CD14-positive monocyte (primary cell): Measurements from ENCODE around the gene MPHOSPH10. TPM values are rescaled to one million over a fixed set of nuclear protein-coding genes. Genes with fewer than 3 reads are reported as not detected.

Experiments used
- DNase-seq, 3 donors: peaks; one replicate each; pipeline ENCODE4 v3.0.0-alpha.2; 2011 to 2022
- H2AFZ ChIP-seq: 2 replicates; pipeline ENCODE4 v1.6.0; 2012; ENCODE audit warnings: mild to moderate bottlenecking, low read depth, low read length, inconsistent platforms; ENCODE audit not compliant: insufficient read depth, poor library complexity, severe bottlenecking
- H3K27ac ChIP-seq, 2 donors: 1 replicate in 1 of 2; 2 replicates in 1 of 2; pipeline ENCODE4 v1.5.1; 2012 to 2013; ENCODE audit warnings: low read length in 2 of 2, control low read depth in 1 of 2, inconsistent platforms in 1 of 2, low read depth in 1 of 2, mild to moderate bottlenecking in 1 of 2
- H3K27me3 ChIP-seq, 2 donors: one replicate each; pipeline versions ENCODE4 v1.6.0 to v1.6.1; 2011 to 2013; ENCODE audit warnings: low read length in 2 of 2; ENCODE audit not compliant: control insufficient read depth in 2 of 2, insufficient read depth in 2 of 2
- H3K36me3 ChIP-seq, 2 donors: replicated peaks in 1 of 2; 1 replicate in 1 of 2; 2 replicates in 1 of 2; pipeline versions ENCODE4 v1.5.1 to v1.6.1; 2012 to 2013; ENCODE audit warnings: low read length in 2 of 2, control low read depth in 1 of 2, inconsistent platforms in 1 of 2, mild to moderate bottlenecking in 1 of 2; ENCODE audit not compliant: insufficient read depth in 2 of 2, control insufficient read depth in 1 of 2
- H3K4me1 ChIP-seq, 2 donors: 1 replicate in 1 of 2; 2 replicates in 1 of 2; pipeline versions ENCODE4 v1.5.1 to v1.6.1; 2012 to 2013; ENCODE audit warnings: low read length in 2 of 2, control low read depth in 1 of 2, inconsistent platforms in 1 of 2, mild to moderate bottlenecking in 1 of 2, moderate library complexity in 1 of 2; ENCODE audit not compliant: insufficient read depth in 2 of 2, control insufficient read depth in 1 of 2
- H3K4me2 ChIP-seq: replicated peaks from 2 replicates; pipeline ENCODE3; 2012; ENCODE audit warnings: low read length, moderate library complexity, mild to moderate bottlenecking; ENCODE audit not compliant: poor library complexity, severe bottlenecking; ENCODE audit errors: extremely low read depth
- H3K4me3 ChIP-seq, 3 experiments: fragments of 200-600 bp in 1 of 3; sonication (generic) in 1 of 3; replicated peaks in 1 of 3; 1 replicate in 2 of 3; 2 replicates in 1 of 3; pipeline ENCODE4 v1.5.1; 2011 to 2013; ENCODE audit warnings: low read length in 3 of 3, mild to moderate bottlenecking in 3 of 3, control low read depth in 2 of 3, low read depth in 2 of 3, inconsistent platforms in 1 of 3, moderate library complexity in 1 of 3
- H3K79me2 ChIP-seq: 2 replicates; pipeline ENCODE4 v1.6.0; 2012; ENCODE audit warnings: mild to moderate bottlenecking, control low read depth, inconsistent platforms, low read length, moderate library complexity; ENCODE audit not compliant: insufficient read depth
- H3K9ac ChIP-seq: 2 replicates; pipeline ENCODE4 v1.6.0; 2017; ENCODE audit warnings: low read length, mild to moderate bottlenecking; ENCODE audit not compliant: insufficient read depth, poor library complexity, severe bottlenecking
- H3K9me3 ChIP-seq, 2 donors: replicated peaks in 1 of 2; 1 replicate in 1 of 2; 2 replicates in 1 of 2; pipeline versions ENCODE4 v1.5.1 to v1.6.1; 2012 to 2013; ENCODE audit warnings: low read length in 2 of 2, control low read depth in 1 of 2; ENCODE audit not compliant: control insufficient read depth in 1 of 2, insufficient read depth in 1 of 2
- H4K20me1 ChIP-seq: 2 replicates; pipeline ENCODE4 v1.6.0; 2012; ENCODE audit warnings: mild to moderate bottlenecking, low read length, control low read depth, moderate library complexity; ENCODE audit not compliant: insufficient read depth
- H3K27ac Mint-ChIP-seq, 7 donors: one replicate each; pipeline ENCODE4 v1.8.0; 2020; ENCODE audit warnings: mild to moderate bottlenecking in 7 of 7, mixed read lengths in 7 of 7, moderate library complexity in 6 of 7, inconsistent platforms in 2 of 7
- H3K27me3 Mint-ChIP-seq, 3 donors: one replicate each; pipeline ENCODE4 v1.8.0; 2021 to 2022; ENCODE audit warnings: low read depth in 3 of 3, mild to moderate bottlenecking in 3 of 3, mixed read lengths in 3 of 3, moderate library complexity in 3 of 3, inconsistent platforms in 1 of 3
- H3K36me3 Mint-ChIP-seq, 2 donors: one replicate each; pipeline ENCODE4 v1.8.0; 2020; ENCODE audit warnings: mixed read lengths in 2 of 2, inconsistent platforms in 1 of 2, mild to moderate bottlenecking in 1 of 2
- H3K4me1 Mint-ChIP-seq: one replicate; pipeline ENCODE4 v1.8.0; 2020; ENCODE audit warnings: mild to moderate bottlenecking, mixed read lengths
- H3K4me3 Mint-ChIP-seq, 2 donors: one replicate each; pipeline ENCODE4 v1.8.0; 2020; ENCODE audit warnings: mild to moderate bottlenecking in 2 of 2, mixed read lengths in 2 of 2, moderate library complexity in 1 of 2
- H3K9me3 Mint-ChIP-seq, 7 donors: one replicate each; pipeline ENCODE4 v1.8.0; 2020 to 2022; ENCODE audit warnings: mixed read lengths in 7 of 7, mild to moderate bottlenecking in 6 of 7, moderate library complexity in 6 of 7, inconsistent platforms in 2 of 7
- WGBS: methylation state at CpG from one replicate; pipeline ENCODE4 v1.1.5; 2013; ENCODE audit warnings: missing lambda C conversion rate; ENCODE audit not compliant: insufficient coverage; 5-methylcytosine and 5-hydroxymethylcytosine counted together
- intact Hi-C, 2 donors: fragments of 100-400 bp; cut with micrococcal nuclease; formaldehyde crosslinking; loops; one replicate each; pipeline versions ENCODE4 v1.15.0 to v1.15.1; 2023
- polyA plus RNA-seq, 3 donors: library from polyadenylated mRNA; depleted of rRNA in 1 of 3; unstranded in 2 of 3; stranded (reverse) in 1 of 3; fragments of 300-500 nt in 2 of 3; fragments of >200 nt in 1 of 3; fragmentation: Illumina TruSeq in 2 of 3; gene quantifications; 1 replicate in 2 of 3; 2 replicates in 1 of 3; pipeline ENCODE4 v1.2.3, GENCODE V29; 2012 to 2021
- TF ChIP-seq, protein P1 (sequence below): fragments of 200-600 bp; IDR thresholded peaks from one replicate; pipeline ENCODE4 v1.8.0; 2022; ENCODE audit warnings: antibody characterized with exemption, mild to moderate bottlenecking

MPHOSPH10 gene
- polyA plus RNA-seq, 3 donors, result 4.8 to 9.9 (median 5.6) TPM

DNA sequence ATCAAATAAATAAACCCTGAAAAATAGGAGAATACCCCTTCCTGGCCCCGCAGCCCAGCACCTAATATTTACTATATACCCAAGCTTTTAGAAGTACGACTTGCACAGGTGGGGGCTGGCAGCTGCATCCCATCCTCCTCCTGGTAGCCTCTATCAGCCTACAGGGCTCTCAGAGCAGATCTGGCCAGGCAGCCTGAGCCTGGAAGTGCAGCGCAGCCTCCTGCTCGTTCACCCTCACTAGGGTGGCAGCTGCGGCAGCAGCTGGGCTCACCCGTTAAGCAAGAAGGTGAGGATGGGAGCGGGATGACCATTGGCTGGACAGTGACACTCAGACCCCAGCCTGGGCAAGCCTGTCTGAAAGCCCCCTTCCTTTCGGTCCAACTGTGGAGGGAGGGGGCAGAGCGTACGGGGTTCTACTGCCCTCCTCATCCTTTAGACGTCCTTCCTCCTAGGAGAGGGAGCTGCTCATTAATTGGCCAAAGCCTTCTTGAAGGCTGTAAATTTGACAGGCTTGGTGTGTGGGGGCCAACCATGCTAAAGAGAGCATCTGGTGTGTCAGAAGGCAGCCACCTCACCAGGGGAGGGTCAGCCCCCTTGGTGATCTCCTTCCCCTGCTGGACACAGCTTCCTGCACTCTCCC is 23.3 kb downstream of the MPHOSPH10 start:
- Histone ChIP-seq H3K4me2 (no peak overlapping the region), H3K79me2 (no peaks in the 10 kb centered on the region), H3K9me3 (no peaks in the 10 kb centered on the region), H3K27ac (no peak overlapping the region), H3K4me3 (no peak overlapping the region), H2AFZ (no peak overlapping the region), H3K36me3 (peaks cover 19 to 21% of the 10 kb centered on the region in 2 donors), H3K9ac (no peak overlapping the region), H4K20me1 (no peaks in the 10 kb centered on the region), H3K27me3 (no peaks in the 10 kb centered on the region), H3K4me1 (peaks cover 4% of the 10 kb centered on the region in 2 donors)
- 97% methylated on average over 7 of the region's 11 CpGs for WGBS
- no peak overlapping the region for H3K27ac Mint-ChIP-seq
- peaks cover 1 to 3% (median 2%) of the 10 kb centered on the region in 3 donors for H3K27me3 Mint-ChIP-seq
- no peaks in the 10 kb centered on the region for H3K9me3 Mint-ChIP-seq
- peaks cover 9% of the 10 kb centered on the region for H3K4me1 Mint-ChIP-seq
- TF ChIP-seq, protein P1, sequence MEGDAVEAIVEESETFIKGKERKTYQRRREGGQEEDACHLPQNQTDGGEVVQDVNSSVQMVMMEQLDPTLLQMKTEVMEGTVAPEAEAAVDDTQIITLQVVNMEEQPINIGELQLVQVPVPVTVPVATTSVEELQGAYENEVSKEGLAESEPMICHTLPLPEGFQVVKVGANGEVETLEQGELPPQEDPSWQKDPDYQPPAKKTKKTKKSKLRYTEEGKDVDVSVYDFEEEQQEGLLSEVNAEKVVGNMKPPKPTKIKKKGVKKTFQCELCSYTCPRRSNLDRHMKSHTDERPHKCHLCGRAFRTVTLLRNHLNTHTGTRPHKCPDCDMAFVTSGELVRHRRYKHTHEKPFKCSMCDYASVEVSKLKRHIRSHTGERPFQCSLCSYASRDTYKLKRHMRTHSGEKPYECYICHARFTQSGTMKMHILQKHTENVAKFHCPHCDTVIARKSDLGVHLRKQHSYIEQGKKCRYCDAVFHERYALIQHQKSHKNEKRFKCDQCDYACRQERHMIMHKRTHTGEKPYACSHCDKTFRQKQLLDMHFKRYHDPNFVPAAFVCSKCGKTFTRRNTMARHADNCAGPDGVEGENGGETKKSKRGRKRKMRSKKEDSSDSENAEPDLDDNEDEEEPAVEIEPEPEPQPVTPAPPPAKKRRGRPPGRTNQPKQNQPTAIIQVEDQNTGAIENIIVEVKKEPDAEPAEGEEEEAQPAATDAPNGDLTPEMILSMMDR, result no peak
- peaks cover 20 to 22% of the 10 kb centered on the region in 2 donors for H3K36me3 Mint-ChIP-seq
- H3K4me3 Mint-ChIP-seq, result no peak overlapping the region
- intact Hi-C loops, result no loop called here
- DNase-seq, result no peak

- Mint-ChIP-seq H3K9me3 (no peaks in the 10 kb centered on the region), H3K27me3 (peaks cover 1 to 4% (median 2%) of the 10 kb centered on the region in 3 donors), H3K27ac (no peak overlapping the region), H3K4me1 (peaks cover 9% of the 10 kb centered on the region), H3K4me3 (no peak overlapping the region), H3K36me3 (peaks cover 15 to 17% of the 10 kb centered on the region in 2 donors)
- no peaks in the 10 kb centered on the region for H3K79me2 ChIP-seq
- no peak overlapping the region for H3K9ac ChIP-seq
- TF ChIP-seq, protein P1, result no peak
- no peak overlapping the region for H3K4me2 ChIP-seq
- intact Hi-C loops, result no loop called here
- no peak overlapping the region for H3K27ac ChIP-seq
- no peak for DNase-seq
- WGBS, result 100% methylated on average over 4 of the region's 8 CpGs
- H2AFZ ChIP-seq, result no peak overlapping the region
- H3K4me1 ChIP-seq, result peaks cover 4% of the 10 kb centered on the region in 2 donors
- H3K36me3 ChIP-seq, result peaks cover 14 to 16% of the 10 kb centered on the region in 2 donors
- no peaks in the 10 kb centered on the region for H3K27me3 ChIP-seq
- no peaks in the 10 kb centered on the region for H3K9me3 ChIP-seq
- H3K4me3 ChIP-seq, result no peak overlapping the region
- H4K20me1 ChIP-seq, result no peaks in the 10 kb centered on the region
Measured at GRCh38 chr2:71154279-71154678, 23.8 kb downstream of the MPHOSPH10 start.
